Liver (tissue), 9 donors: ENCODE measurements around the gene COBL. TPM values are rescaled to one million over a fixed set of nuclear protein-coding genes. Genes with fewer than 3 reads are reported as not detected.

Source experiments
- DNase-seq: peaks from one replicate; pipeline ENCODE4 v3.0.0-alpha.2; 2017; ENCODE audit warnings: low spot score
- H3K27ac ChIP-seq, 2 donors: one replicate each; pipeline ENCODE4 v1.7.0; 2013; ENCODE audit warnings: inconsistent platforms in 2 of 2, low read length in 2 of 2, control low read depth in 1 of 2, low read depth in 1 of 2, mild to moderate bottlenecking in 1 of 2
- H3K27me3 ChIP-seq, 4 donors: one replicate each; pipeline versions ENCODE4 v1.6.1 to v1.7.0; 2013; ENCODE audit warnings: low read length in 3 of 4, inconsistent platforms in 1 of 4, mild to moderate bottlenecking in 1 of 4, moderate library complexity in 1 of 4; ENCODE audit not compliant: control insufficient read depth in 4 of 4, insufficient read depth in 4 of 4
- H3K36me3 ChIP-seq, 4 donors: one replicate each; pipeline versions ENCODE4 v1.6.1 to v1.7.0; 2013; ENCODE audit warnings: low read length in 3 of 4, mild to moderate bottlenecking in 3 of 4, low read depth in 1 of 4, moderate library complexity in 1 of 4; ENCODE audit not compliant: control insufficient read depth in 4 of 4, insufficient read depth in 3 of 4
- H3K4me1 ChIP-seq, 4 donors: one replicate each; pipeline versions ENCODE4 v1.6.1 to v1.7.0; 2013; ENCODE audit warnings: low read length in 3 of 4, mild to moderate bottlenecking in 3 of 4, moderate library complexity in 1 of 4; ENCODE audit not compliant: control insufficient read depth in 4 of 4, insufficient read depth in 4 of 4
- H3K4me3 ChIP-seq, 3 donors: one replicate each; pipeline versions ENCODE4 v1.6.1 to v1.7.0; 2013; ENCODE audit warnings: low read length in 3 of 3, control low read depth in 1 of 3, low read depth in 1 of 3, mild to moderate bottlenecking in 1 of 3
- H3K9ac ChIP-seq, 2 donors: one replicate each; pipeline ENCODE4 v1.7.0; 2013; ENCODE audit warnings: low read length in 2 of 2, mild to moderate bottlenecking in 2 of 2, moderate library complexity in 2 of 2, control low read depth in 1 of 2, low read depth in 1 of 2
- H3K9me3 ChIP-seq, 4 donors: one replicate each; pipeline versions ENCODE4 v1.6.1 to v1.7.0; 2013; ENCODE audit warnings: low read length in 3 of 4; ENCODE audit not compliant: control insufficient read depth in 4 of 4
- ATF3 ChIP-seq: IDR thresholded peaks from 2 replicates; pipeline ENCODE4 v1.6.1; 2016; ENCODE audit warnings: antibody characterized with exemption
- EGR1 ChIP-seq, 2 donors: IDR thresholded peaks; 2 replicates each; pipeline ENCODE4 v1.6.1; 2016 to 2018; ENCODE audit warnings: antibody characterized with exemption in 2 of 2, low read depth in 2 of 2
- FOXA1 ChIP-seq: IDR thresholded peaks from 2 replicates; pipeline ENCODE4 v1.6.1; 2016; ENCODE audit warnings: antibody characterized with exemption
- FOXA2 ChIP-seq: IDR thresholded peaks from 2 replicates; pipeline ENCODE4 v1.6.1; 2016; ENCODE audit warnings: antibody characterized with exemption
- GABPA ChIP-seq, 2 donors: IDR thresholded peaks in 1 of 2; conservative IDR thresholded peaks in 1 of 2; 2 replicates each; pipeline ENCODE4 v1.6.1; 2016; ENCODE audit warnings: antibody characterized with exemption in 2 of 2, mild to moderate bottlenecking in 1 of 2, moderate library complexity in 1 of 2
- HNF4A ChIP-seq, 2 donors: conservative IDR thresholded peaks; 2 replicates each; pipeline ENCODE4 v1.6.1; 2016; ENCODE audit warnings: antibody characterized with exemption in 2 of 2, mild to moderate bottlenecking in 2 of 2
- HNF4G ChIP-seq: IDR thresholded peaks from 2 replicates; pipeline ENCODE4 v1.6.1; 2016; ENCODE audit warnings: antibody characterized with exemption
- JUND ChIP-seq, 2 donors: IDR thresholded peaks; 2 replicates each; pipeline ENCODE4 v1.6.1; 2016; ENCODE audit warnings: antibody characterized with exemption in 2 of 2
- MAX ChIP-seq: IDR thresholded peaks from 2 replicates; pipeline ENCODE4 v1.6.1; 2016; ENCODE audit warnings: antibody characterized with exemption
- NR2F2 ChIP-seq: IDR thresholded peaks from 2 replicates; pipeline ENCODE4 v1.6.1; 2016; ENCODE audit warnings: antibody characterized with exemption
- RAD21 ChIP-seq, 2 donors: IDR thresholded peaks; 2 replicates each; pipeline ENCODE4 v1.6.1; 2016; ENCODE audit warnings: antibody characterized with exemption in 2 of 2, mild to moderate bottlenecking in 2 of 2
- REST ChIP-seq: IDR thresholded peaks from 2 replicates; pipeline ENCODE4 v1.6.1; 2016; ENCODE audit warnings: antibody characterized with exemption, mild to moderate bottlenecking
- RXRA ChIP-seq, 2 donors: IDR thresholded peaks; 2 replicates each; pipeline ENCODE4 v1.6.1; 2017 to 2018; ENCODE audit warnings: antibody characterized with exemption in 2 of 2, mild to moderate bottlenecking in 1 of 2
- SP1 ChIP-seq: IDR thresholded peaks from 2 replicates; pipeline ENCODE4 v1.6.1; 2018; ENCODE audit warnings: antibody characterized with exemption, mild to moderate bottlenecking
- TAF1 ChIP-seq: conservative IDR thresholded peaks from 2 replicates; pipeline ENCODE4 v1.6.1; 2016; ENCODE audit warnings: antibody characterized with exemption, mild to moderate bottlenecking
- YY1 ChIP-seq: IDR thresholded peaks from 2 replicates; pipeline ENCODE4 v1.6.1; 2016; ENCODE audit warnings: antibody characterized with exemption, mild to moderate bottlenecking
- ZBTB33 ChIP-seq: IDR thresholded peaks from 2 replicates; pipeline ENCODE4 v1.6.1; 2016; ENCODE audit warnings: antibody characterized with exemption
- WGBS: extraction: QIAGEN DNeasy Blood & Tissue Kit; methylation state at CpG from one replicate; pipeline ENCODE4 v1.1.7; 2013; 5-methylcytosine and 5-hydroxymethylcytosine counted together
- polyA plus RNA-seq, 2 donors: library from polyadenylated mRNA; stranded (reverse) in 1 of 2; unstranded in 1 of 2; fragments of 200-250 nt in 1 of 2; fragments of >200 nt in 1 of 2; fragmentation: Nextera tagmentation in 1 of 2; extraction: Ambion mirVana in 1 of 2; gene quantifications; one replicate each; pipeline versions ENCODE4 v1.2.1 to v1.2.3, GENCODE V29; 2013 to 2015
- total RNA-seq, 2 donors: library from RNA; depleted of rRNA; stranded (reverse); fragments of >200 nt; gene quantifications; one replicate each; pipeline ENCODE4 v1.2.3, GENCODE V29; 2014
- TF ChIP-seq, protein P1 (sequence below): fragments of 150-350 bp; IDR thresholded peaks from 2 replicates; pipeline ENCODE4 v1.5.1; 2017; ENCODE audit warnings: improper control_type of control experiment, low read depth, low read length; ENCODE audit not compliant: missing input control
- donor health status: healthy.
- donor health status: healthy.
- donor health status: healthy.
- donor health status: healthy.
- donor health status: healthy.

The COBL gene
- total and polyA plus RNA-seq, 4 donors: 5.8 to 18.7 (median 10.7) TPM

GRCh38 chr7:51316262-51316665 is 345 bp downstream of the COBL start:
- H3K9ac ChIP-seq: peak overlapping the region; percentile 62 to 90
- peak overlapping the region; percentile 97 for H3K27ac ChIP-seq
- H3K4me3 ChIP-seq: peak overlapping the region; percentile 77 to 90 (median 87)
- 1% methylated on average over 46 of the region's 46 CpGs for WGBS
- DNase-seq: peak; percentile 44
- peaks cover 10 to 52% (median 44%) of the 10 kb centered on the region in 4 donors for H3K4me1 ChIP-seq
- no peaks in the 10 kb centered on the region for H3K9me3 ChIP-seq
- no peaks in the 10 kb centered on the region for H3K27me3 ChIP-seq
- H3K36me3 ChIP-seq: no peaks in the 10 kb centered on the region
- no peak for TF ChIP-seq GABPA (IDR thresholded peaks at IDR 0.05 in 1 of 2, conservative IDR thresholded peaks at IDR 0.05 in 1 of 2)
- no peak for TF ChIP-seq TAF1
- no peak for TF ChIP-seq MAX
- TF ChIP-seq NR2F2: no peak
- no peak for TF ChIP-seq RXRA (IDR thresholded peaks at IDR 0.05)
- TF ChIP-seq FOXA2: no peak
- TF ChIP-seq, protein P1, sequence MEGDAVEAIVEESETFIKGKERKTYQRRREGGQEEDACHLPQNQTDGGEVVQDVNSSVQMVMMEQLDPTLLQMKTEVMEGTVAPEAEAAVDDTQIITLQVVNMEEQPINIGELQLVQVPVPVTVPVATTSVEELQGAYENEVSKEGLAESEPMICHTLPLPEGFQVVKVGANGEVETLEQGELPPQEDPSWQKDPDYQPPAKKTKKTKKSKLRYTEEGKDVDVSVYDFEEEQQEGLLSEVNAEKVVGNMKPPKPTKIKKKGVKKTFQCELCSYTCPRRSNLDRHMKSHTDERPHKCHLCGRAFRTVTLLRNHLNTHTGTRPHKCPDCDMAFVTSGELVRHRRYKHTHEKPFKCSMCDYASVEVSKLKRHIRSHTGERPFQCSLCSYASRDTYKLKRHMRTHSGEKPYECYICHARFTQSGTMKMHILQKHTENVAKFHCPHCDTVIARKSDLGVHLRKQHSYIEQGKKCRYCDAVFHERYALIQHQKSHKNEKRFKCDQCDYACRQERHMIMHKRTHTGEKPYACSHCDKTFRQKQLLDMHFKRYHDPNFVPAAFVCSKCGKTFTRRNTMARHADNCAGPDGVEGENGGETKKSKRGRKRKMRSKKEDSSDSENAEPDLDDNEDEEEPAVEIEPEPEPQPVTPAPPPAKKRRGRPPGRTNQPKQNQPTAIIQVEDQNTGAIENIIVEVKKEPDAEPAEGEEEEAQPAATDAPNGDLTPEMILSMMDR: peak; percentile 25
- TF ChIP-seq HNF4A (conservative IDR thresholded peaks at IDR 0.05): no peak

- peak overlapping the region; percentile 77 to 90 for H3K9ac ChIP-seq
These were observed 982 bp downstream of the COBL start for GRCh38 chr7:51315393-51316261.

More at GRCh38 chr7:51315393-51316261, 982 bp downstream of the COBL start:
- Histone ChIP-seq H3K4me1 (peaks cover 10 to 52% (median 44%) of the 10 kb centered on the region in 4 donors), H3K27ac (peak overlapping the region; percentile 97), H3K36me3 (no peaks in the 10 kb centered on the region), H3K9me3 (no peaks in the 10 kb centered on the region), H3K4me3 (peak overlapping the region; percentile 77 to 90 (median 87)), H3K27me3 (no peaks in the 10 kb centered on the region)
- DNase-seq: peak; percentile 58
- TF ChIP-seq RAD21 (IDR thresholded peaks at IDR 0.05) (peak in 1 of 2 donors; percentile 45), FOXA1 (no peak), SP1 (peak; percentile 71), REST (peak; percentile 38), ATF3 (no peak), NR2F2 (no peak), EGR1 (IDR thresholded peaks at IDR 0.05; ENCODE audit: low read depth in 2 of 2) (no peak), HNF4G (peak; percentile 75), TAF1 (peak; percentile 12), MAX (peak; percentile 28), HNF4A (conservative IDR thresholded peaks at IDR 0.05) (peak; percentile 88 to 90), FOXA2 (no peak), ZBTB33 (no peak), GABPA (IDR thresholded peaks at IDR 0.05 in 1 of 2, conservative IDR thresholded peaks at IDR 0.05 in 1 of 2) (no peak), JUND (IDR thresholded peaks at IDR 0.05) (peak; percentile 54 to 64), RXRA (IDR thresholded peaks at IDR 0.05) (peak; percentile 28 to 55), YY1 (no peak)
- TF ChIP-seq, protein P1: no peak
- 3% methylated on average over 58 of the region's 58 CpGs for WGBS
